Ascending aorta (tissue), 2 donors: ENCODE results near the gene HIGD1B. TPM values are rescaled to one million over a fixed set of nuclear protein-coding genes. Genes with fewer than 3 reads are reported as not detected.
"Not testable (repeated sequence)": the region's sequence is repeated elsewhere in the genome, so short reads cannot be mapped to it uniquely, and the experiment has no call there.

Experiments used
- DNase-seq, 2 donors: peaks; one replicate each; pipeline ENCODE4 v3.0.0-alpha.2; 2019; ENCODE audit warnings: low spot score in 2 of 2
- H3K27ac ChIP-seq, 2 donors: fragments of 200-600 bp; sonication (generic); one replicate each; pipeline ENCODE4 v1.5.1; 2016 to 2017; ENCODE audit warnings: mild to moderate bottlenecking in 1 of 2
- H3K27me3 ChIP-seq: fragments of 200-600 bp; sonication (generic); one replicate; pipeline ENCODE4 v1.5.1; 2017
- H3K36me3 ChIP-seq, 2 donors: fragments of 200-600 bp; sonication (generic); one replicate each; pipeline ENCODE4 v1.5.1; 2016
- H3K4me1 ChIP-seq, 2 donors: fragments of 200-600 bp; sonication (generic); one replicate each; pipeline ENCODE4 v1.5.1; 2016 to 2017; ENCODE audit warnings: mild to moderate bottlenecking in 1 of 2
- H3K4me3 ChIP-seq, 2 donors: fragments of 200-600 bp; sonication (generic); one replicate each; pipeline ENCODE4 v1.5.1; 2016 to 2017; ENCODE audit warnings: mild to moderate bottlenecking in 1 of 2
- H3K9me3 ChIP-seq, 2 donors: fragments of 200-600 bp; sonication (generic); one replicate each; pipeline ENCODE4 v1.5.1; 2016
- intact Hi-C: fragments of 100-400 bp; cut with DNase I; formaldehyde crosslinking; loops from one replicate; pipeline ENCODE4 v1.15.1; 2023
- total RNA-seq: library from RNA; depleted of rRNA; stranded (reverse); fragments of >200 nt; gene quantifications from one replicate; pipeline ENCODE4 v1.1.0, GENCODE V29; 2016
- TF ChIP-seq, protein P1 (sequence below), 3 experiments: fragments of 200-600 bp in 2 of 3; fragments of 450-650 bp in 1 of 3; sonication (generic) in 2 of 3; IDR thresholded peaks; one replicate each; pipeline ENCODE4 v1.5.1; 2016 to 2019; ENCODE audit warnings: antibody characterized with exemption in 3 of 3, mild to moderate bottlenecking in 1 of 3, moderate library complexity in 1 of 3

Gene HIGD1B
- total RNA-seq, 1 donor from 2014 or later: not detected

DNA sequence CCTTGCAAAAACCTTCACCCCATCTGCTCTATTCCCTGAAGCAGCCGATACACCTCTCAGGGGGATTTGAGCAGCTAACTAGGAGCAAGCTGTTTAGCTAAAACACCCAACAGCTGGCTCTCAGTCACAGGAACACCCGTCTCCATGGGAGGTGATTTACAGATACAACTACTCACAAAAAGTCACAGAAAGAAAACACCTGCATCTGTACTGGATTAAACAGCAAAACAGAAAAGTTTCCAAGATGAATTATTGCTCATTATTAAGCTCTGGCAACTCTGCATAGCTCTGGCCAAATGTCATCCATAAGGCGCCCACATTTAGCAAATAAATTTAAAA lies 39.9 kb upstream of the HIGD1B start:
- Histone ChIP-seq H3K4me1 (peaks cover 0 to 8% of the 10 kb centered on the region in 2 donors), H3K4me3 (no peak overlapping the region), H3K27ac (no peak overlapping the region), H3K36me3 (peaks cover 3 to 9% of the 10 kb centered on the region in 2 donors), H3K9me3 (no peaks in the 10 kb centered on the region), H3K27me3 (no peaks in the 10 kb centered on the region)
- TF ChIP-seq, protein P1, sequence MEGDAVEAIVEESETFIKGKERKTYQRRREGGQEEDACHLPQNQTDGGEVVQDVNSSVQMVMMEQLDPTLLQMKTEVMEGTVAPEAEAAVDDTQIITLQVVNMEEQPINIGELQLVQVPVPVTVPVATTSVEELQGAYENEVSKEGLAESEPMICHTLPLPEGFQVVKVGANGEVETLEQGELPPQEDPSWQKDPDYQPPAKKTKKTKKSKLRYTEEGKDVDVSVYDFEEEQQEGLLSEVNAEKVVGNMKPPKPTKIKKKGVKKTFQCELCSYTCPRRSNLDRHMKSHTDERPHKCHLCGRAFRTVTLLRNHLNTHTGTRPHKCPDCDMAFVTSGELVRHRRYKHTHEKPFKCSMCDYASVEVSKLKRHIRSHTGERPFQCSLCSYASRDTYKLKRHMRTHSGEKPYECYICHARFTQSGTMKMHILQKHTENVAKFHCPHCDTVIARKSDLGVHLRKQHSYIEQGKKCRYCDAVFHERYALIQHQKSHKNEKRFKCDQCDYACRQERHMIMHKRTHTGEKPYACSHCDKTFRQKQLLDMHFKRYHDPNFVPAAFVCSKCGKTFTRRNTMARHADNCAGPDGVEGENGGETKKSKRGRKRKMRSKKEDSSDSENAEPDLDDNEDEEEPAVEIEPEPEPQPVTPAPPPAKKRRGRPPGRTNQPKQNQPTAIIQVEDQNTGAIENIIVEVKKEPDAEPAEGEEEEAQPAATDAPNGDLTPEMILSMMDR (IDR thresholded peaks at IDR 0.05): no peak
- peak in 1 of 2 donors; percentile 7 for DNase-seq
- intact Hi-C loops: no loop called here

DNA sequence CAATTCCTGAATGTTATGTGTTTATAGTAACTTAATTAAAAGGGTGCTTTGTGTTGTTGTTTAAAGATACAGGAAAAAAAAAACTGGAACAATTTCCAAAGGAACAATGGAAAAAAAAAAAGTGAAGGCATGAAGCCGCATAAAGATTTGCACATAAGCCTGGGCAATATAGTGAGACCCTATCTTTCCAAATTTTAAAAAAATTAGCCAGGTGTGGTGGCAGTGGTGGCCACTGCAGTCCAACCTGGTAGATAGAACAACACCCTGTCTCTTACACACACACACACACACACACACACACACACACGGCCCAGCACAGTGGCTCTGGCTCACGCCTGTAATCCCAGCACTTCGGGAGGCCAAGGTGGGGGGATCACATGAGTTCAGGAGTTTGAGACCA lies 39.5 kb upstream of the HIGD1B start:
- Histone ChIP-seq H3K4me3 (no peak overlapping the region), H3K9me3 (no peaks in the 10 kb centered on the region), H3K27ac (no peak overlapping the region), H3K27me3 (no peaks in the 10 kb centered on the region), H3K36me3 (peaks cover 3 to 9% of the 10 kb centered on the region in 2 donors), H3K4me1 (peaks cover 0 to 8% of the 10 kb centered on the region in 2 donors)
- no peak for DNase-seq
- TF ChIP-seq, protein P1 (IDR thresholded peaks at IDR 0.05): no peak
- intact Hi-C loops: no loop called here

DNA sequence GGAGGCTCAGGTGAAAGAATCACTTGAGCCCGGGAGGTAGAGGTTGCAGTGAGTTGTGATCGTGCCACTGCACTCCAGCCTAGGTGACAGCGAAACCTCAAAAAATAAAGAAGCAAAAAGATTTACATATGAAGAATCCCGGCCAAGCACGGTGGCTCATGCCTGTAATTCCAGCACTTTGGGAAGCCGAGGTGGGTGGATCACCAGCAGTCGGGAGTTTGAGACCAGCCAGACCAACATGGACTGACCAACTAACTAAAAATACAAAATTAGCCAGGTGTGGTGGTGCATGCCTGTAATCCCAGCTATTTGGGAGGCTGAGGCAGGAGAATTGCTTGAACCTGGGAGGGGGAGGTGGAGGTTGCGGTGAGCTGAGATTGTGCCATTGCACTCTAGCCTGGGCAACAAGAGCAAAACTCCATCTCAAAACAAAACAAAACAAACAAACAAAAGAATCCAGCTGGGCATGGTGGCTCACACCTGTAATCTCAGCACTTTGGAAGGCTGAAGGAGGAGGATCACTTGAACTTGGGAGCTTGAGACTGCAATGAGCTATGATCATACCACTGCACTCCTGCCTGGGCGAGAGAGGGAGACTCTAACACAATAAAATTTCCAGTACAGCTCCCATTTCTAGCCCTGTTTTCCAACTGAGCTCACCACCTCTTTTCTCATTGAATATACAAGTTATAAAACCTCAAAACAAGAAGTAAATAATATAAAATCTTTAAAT lies 38.9 kb upstream of the HIGD1B start:
- H3K36me3 ChIP-seq, intact Hi-C loops, H3K27me3 ChIP-seq, H3K4me3 ChIP-seq, H3K9me3 ChIP-seq, H3K4me1 ChIP-seq, H3K27ac ChIP-seq: not testable (repeated sequence)
- peak in 1 of 2 donors; percentile 15 for DNase-seq

DNA sequence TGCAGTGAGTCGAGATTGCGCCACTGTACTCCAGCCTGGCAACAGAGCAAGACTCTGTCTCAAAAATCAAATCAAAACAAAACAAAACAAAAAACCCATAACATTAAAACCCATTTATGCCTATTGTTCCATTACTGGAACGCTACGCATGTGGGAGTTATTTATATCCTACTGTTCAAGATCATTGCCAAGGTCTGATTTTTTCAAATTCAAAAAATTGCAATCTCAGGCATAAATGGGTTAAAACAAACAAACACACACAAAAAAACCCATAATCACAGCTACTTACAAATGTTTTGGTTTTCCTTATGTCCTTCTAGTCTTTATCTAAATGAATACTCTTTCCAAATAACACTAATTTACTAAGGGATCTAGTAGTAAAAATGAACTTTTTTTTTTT lies 35.4 kb upstream of the HIGD1B start:
- no peaks in the 10 kb centered on the region for H3K27me3 ChIP-seq
- H3K36me3 ChIP-seq: no peaks in the 10 kb centered on the region
- no peaks in the 10 kb centered on the region for H3K9me3 ChIP-seq
- intact Hi-C loops: no loop called here
- TF ChIP-seq, protein P1 (IDR thresholded peaks at IDR 0.05): no peak
- H3K4me3 ChIP-seq: no peak overlapping the region
- H3K4me1 ChIP-seq: peaks cover 0 to 8% of the 10 kb centered on the region in 2 donors
- peak overlapping the region in 1 of 2 donors; percentile 20 for H3K27ac ChIP-seq
- no peak for DNase-seq

DNA sequence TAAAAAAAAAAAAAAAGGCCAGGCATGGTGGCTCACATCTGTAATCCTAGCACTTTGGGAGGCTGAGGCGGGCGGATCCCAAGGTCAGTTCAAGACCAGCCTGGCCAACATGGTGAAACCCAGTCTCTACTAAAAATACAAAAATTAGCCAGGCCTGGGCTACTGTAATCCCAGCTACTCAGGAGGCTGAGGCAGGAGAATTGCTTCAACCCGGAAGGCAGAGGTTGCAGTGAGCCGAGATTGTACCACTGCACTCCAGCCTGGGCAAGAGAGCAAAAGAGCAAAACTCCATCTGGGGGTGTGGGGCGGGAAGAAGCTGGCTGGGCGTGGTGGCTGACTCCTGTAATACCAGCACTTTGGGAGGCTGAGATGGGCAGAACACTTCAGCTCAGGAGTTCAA lies 29.2 kb upstream of the HIGD1B start:
- H3K36me3 ChIP-seq, H3K27ac ChIP-seq, H3K27me3 ChIP-seq, H3K4me3 ChIP-seq, intact Hi-C loops, H3K9me3 ChIP-seq: not testable (repeated sequence)
- peak in 1 of 2 donors; percentile 19 for DNase-seq
- peaks cover 0 to 12% of the 10 kb centered on the region in 2 donors for H3K4me1 ChIP-seq

GRCh38 chr17:44820631-44821212 lies 27.0 kb upstream of the HIGD1B start:
- peak overlapping the region in 1 of 2 donors; percentile 27 for H3K27ac ChIP-seq
- H3K9me3 ChIP-seq: no peaks in the 10 kb centered on the region
- H3K4me3 ChIP-seq: no peak overlapping the region
- DNase-seq: no peak
- no peaks in the 10 kb centered on the region for H3K27me3 ChIP-seq
- H3K4me1 ChIP-seq: peaks cover 0 to 12% of the 10 kb centered on the region in 2 donors
- TF ChIP-seq, protein P1 (IDR thresholded peaks at IDR 0.05): no peak
- H3K36me3 ChIP-seq: no peaks in the 10 kb centered on the region
- intact Hi-C loops: no loop called here

DNA sequence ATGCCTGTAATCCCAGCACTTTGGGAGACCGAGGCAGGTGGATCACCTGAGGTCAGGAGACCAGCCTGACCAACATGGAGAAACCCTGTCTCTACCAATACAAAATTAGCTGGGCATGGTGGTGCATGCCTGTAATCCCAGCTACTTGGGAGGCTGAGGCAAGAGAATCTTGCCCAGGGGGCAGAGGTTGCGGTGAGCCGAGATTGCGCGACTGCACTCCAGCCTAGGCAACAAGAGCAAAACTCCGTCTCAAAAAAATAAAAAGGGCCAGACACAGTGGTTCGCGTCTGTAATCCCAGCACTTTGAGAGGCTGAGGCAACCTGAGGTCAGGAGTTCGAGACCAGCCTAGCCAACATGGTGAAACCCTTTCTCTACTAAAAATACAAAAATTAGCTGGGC lies 22.4 kb upstream of the HIGD1B start:
- H3K27ac ChIP-seq, H3K9me3 ChIP-seq, intact Hi-C loops, H3K36me3 ChIP-seq, DNase-seq, H3K4me3 ChIP-seq, H3K27me3 ChIP-seq: not testable (repeated sequence)
- H3K4me1 ChIP-seq: peaks cover 2 to 10% of the 10 kb centered on the region in 2 donors
